Measurements from ENCODE around the gene MINK1. TPM values are rescaled to one million over a fixed set of nuclear protein-coding genes. Genes with fewer than 3 reads are reported as not detected.
A peak's percentile ranks its signal among the peaks of the same experiment; 100 is the strongest.

MINK1 gene
- polyA plus RNA-seq, 1 experiment, result 69.1 TPM

DNA sequence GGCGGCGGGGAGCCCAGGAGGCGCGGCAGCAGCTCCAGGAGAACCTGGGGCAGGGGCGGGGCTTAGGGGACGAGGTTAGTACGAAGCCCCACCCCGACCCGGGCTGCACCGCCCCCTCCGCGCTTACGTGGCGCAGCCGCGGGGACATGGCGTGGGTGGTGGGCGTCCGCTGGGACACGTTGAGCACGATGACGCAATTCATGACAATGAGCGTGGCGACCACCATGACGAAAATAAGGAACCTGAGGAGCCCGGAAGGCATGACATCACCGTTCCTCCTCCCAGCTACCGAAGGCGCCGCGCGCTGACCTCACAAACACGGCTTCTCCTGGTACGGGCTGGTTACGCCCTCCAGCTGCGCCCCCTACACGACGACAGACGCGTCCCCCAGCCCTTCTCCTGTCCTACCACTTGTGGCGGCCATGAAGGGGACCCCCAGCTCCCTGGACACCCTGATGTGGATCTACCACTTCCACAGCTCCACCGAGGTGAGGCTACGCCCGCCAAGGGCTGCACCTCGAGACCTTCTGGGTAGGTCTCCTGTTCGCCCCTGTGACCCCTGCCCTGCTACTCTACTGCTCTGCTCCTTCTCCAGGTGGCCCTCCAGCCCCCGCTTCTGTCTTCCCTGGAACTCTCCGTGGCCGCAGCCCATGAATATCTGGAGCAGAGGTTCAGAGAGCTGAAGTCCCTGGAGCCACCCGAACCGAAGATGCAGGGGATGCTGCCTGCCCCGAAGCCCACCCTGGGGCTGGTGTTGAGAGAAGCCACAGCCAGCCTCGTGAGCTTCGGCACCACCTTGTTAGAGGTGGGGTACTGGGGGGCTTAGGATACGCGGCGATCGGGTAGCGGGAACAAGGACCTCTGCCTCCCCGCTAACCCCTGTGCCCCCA is 66.4 kb downstream of the MINK1 start, which contains the start of gene C17orf107:
Gene C17orf107, plus strand, starts transcription at position 196 of the 890 bp plus-strand sequence. Its CDS starts 227 bp downstream, at position 423.
- TF ChIP-seq, protein P1, sequence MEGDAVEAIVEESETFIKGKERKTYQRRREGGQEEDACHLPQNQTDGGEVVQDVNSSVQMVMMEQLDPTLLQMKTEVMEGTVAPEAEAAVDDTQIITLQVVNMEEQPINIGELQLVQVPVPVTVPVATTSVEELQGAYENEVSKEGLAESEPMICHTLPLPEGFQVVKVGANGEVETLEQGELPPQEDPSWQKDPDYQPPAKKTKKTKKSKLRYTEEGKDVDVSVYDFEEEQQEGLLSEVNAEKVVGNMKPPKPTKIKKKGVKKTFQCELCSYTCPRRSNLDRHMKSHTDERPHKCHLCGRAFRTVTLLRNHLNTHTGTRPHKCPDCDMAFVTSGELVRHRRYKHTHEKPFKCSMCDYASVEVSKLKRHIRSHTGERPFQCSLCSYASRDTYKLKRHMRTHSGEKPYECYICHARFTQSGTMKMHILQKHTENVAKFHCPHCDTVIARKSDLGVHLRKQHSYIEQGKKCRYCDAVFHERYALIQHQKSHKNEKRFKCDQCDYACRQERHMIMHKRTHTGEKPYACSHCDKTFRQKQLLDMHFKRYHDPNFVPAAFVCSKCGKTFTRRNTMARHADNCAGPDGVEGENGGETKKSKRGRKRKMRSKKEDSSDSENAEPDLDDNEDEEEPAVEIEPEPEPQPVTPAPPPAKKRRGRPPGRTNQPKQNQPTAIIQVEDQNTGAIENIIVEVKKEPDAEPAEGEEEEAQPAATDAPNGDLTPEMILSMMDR (IDR thresholded peaks at IDR 0.05; ENCODE audit: insufficient read depth, low read depth, low read length), result no peak
- no peak for DNase-seq (ENCODE audit: low read depth)
- Histone ChIP-seq H3K36me3 (ENCODE audit: control insufficient read depth, insufficient read depth, low read length) (peaks cover 15% of the 10 kb centered on the region), H3K27me3 (ENCODE audit: control insufficient read depth, insufficient read depth, low read length) (no peaks in the 10 kb centered on the region), H3K4me3 (ENCODE audit: low read depth, low read length) (peak within 1 kb of the TSS; percentile 59)
- POLR2A ChIA-PET, result no interaction called here
- CTCF ChIA-PET, result interaction anchor here (0.7 to 3.6 kb wide), 14 partner anchors 9 to 333 kb away, joined by 3 to 21 read pairs (median 4); partner anchors contain the start of genes GLTPD2 and VMO1

DNA sequence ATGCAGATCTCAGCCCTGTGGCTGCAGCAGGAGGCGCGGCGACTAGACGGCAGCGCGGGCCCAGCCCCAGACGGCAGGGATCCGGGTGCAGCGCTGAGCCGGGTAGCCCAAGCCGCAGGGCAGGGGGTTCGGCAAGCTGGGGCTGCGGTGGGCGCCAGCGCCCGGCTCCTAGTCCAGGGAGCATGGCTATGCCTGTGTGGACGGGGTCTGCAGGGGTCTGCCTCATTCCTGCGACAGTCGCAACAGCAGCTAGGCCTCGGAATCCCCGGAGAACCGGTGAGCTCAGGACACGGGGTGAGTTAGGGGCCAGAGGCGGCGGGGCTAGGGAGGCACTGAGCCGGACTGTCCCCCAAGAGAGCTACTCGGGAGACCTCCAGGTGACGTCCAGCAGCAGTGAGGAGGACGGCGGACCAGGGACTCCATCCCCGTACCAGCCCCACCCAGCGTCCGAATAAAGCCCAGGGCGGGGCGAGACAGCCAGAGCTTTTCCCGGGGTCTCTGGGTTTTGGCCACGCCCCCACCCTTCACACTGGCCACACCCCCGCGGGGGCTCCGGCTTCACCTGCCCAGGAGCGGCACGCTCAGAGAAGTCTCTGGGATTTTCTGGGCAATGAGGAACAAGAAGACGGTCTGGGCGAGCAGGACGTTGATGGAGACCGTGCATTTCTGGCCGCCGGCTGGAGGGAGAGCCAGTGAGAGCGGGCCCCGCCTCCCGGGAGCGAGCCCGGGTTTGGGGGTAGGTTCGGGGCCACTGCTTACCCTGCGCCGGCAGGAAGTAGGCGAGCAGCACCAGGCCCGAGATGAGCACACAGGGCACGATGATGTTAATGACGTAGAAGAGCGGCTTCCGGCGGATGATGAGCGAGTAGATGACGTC is 67.3 kb downstream of the MINK1 start:
- ChIA-PET CTCF (interaction anchor here (0.9 to 3.6 kb wide), 10 partner anchors 8 to 334 kb away, joined by 3 to 21 read pairs (median 6); partner anchors contain the start of gene GLTPD2), POLR2A (no interaction called here)
- Histone ChIP-seq H3K4me3 (ENCODE audit: low read depth, low read length) (peak overlapping the region; percentile 59), H3K36me3 (ENCODE audit: control insufficient read depth, insufficient read depth, low read length) (peaks cover 10% of the 10 kb centered on the region), H3K27me3 (ENCODE audit: control insufficient read depth, insufficient read depth, low read length) (no peaks in the 10 kb centered on the region)
- TF ChIP-seq, protein P1 (IDR thresholded peaks at IDR 0.05; ENCODE audit: insufficient read depth, low read depth, low read length), result no peak
- DNase-seq (ENCODE audit: low read depth), result no peak

DNA sequence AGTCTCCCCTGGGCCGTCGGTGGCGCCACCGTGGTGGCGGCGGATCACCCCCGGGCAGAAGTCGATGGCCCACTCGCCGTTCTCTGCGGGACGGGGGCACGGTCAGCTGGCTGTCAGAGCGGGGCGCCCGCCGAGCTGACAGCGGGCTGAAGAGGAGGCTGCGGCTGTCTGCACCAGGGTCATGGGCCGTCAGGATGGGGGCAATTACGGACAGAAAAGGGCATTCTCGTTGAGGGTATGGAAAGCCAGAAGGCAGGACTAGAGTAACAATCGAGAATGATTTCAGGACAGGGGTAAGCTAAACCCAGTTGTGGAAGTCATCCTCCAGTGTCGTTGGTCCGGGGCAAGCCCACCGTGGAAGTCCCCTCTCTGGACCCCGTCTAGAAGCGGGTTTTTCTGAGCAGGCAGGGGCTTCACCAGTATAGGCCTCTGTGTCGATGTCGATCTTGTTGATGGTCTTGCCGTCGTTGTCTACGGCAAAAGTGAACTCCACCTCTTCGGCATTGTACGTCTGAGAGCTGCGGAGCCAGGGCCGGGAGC is 68.0 kb downstream of the MINK1 start:
- no peak overlapping the region for H3K4me3 ChIP-seq (ENCODE audit: low read depth, low read length)
- no peaks in the 10 kb centered on the region for H3K27me3 ChIP-seq (ENCODE audit: control insufficient read depth, insufficient read depth, low read length)
- TF ChIP-seq, protein P1 (IDR thresholded peaks at IDR 0.05; ENCODE audit: insufficient read depth, low read depth, low read length), result no peak
- no peak for DNase-seq (ENCODE audit: low read depth)
- CTCF ChIA-PET, result interaction anchor here (1.0 to 3.6 kb wide), 3 partner anchors 111 to 335 kb away, joined by 3 to 11 read pairs (median 7); partner anchors contain the start of gene MED11
- peaks cover 8% of the 10 kb centered on the region for H3K36me3 ChIP-seq (ENCODE audit: control insufficient read depth, insufficient read depth, low read length)
- POLR2A ChIA-PET, result no interaction called here

DNA sequence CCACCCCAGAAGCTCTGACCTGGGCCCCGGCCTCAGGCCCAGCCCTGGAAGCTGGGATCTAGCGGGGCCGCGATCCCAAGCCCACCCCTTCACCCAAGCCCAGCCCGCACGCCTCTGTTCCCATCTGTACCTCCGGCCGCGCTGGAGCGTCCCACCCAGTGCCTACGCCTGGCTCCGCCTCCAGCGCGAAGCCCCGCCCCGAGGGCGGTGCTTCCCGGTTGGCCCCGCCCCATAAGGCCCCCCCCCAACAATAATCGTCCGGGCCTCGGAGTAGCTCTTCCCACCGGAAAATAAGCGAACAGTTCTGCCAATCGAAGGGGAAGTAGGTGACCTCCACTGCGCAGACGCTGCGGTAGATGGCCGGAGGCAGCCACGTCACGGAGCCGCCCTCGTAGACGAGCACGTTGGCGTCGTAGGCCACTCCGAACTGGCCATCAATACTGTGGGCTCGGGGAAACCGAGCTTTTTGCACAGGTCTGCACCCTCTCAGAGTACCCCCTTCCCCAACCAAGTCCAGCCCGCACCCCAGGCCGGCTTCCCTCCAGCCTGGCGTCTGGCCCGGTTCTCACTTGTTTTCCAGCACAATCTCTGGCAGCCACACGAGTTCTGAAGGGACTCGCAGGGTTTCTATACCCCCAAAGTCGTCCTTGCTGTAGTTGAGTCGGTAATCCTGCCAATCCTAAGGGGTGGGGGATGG is 68.7 kb downstream of the MINK1 start:
- DNase-seq (ENCODE audit: low read depth), result no peak
- H3K36me3 ChIP-seq (ENCODE audit: control insufficient read depth, insufficient read depth, low read length), result peaks cover 2% of the 10 kb centered on the region
- H3K4me3 ChIP-seq (ENCODE audit: low read depth, low read length), result no peak overlapping the region
- CTCF ChIA-PET, result interaction anchor here (1.0 to 3.6 kb wide), 6 partner anchors 112 to 335 kb away, joined by 3 to 11 read pairs (median 6); partner anchors contain the start of genes ARRB2, MED11 and VMO1
- POLR2A ChIA-PET, result no interaction called here
- TF ChIP-seq, protein P1 (IDR thresholded peaks at IDR 0.05; ENCODE audit: insufficient read depth, low read depth, low read length), result no peak
- no peaks in the 10 kb centered on the region for H3K27me3 ChIP-seq (ENCODE audit: control insufficient read depth, insufficient read depth, low read length)
